HEK293T (cell line): Measurements from ENCODE around the gene PNKD.

Source experiments
- ARNT ChIP-seq: fragments of 450-650 bp; IDR thresholded peaks from 2 replicates; pipeline ENCODE4 v1.6.1; 2017; ENCODE audit warnings: mild to moderate bottlenecking
- BHLHE40 ChIP-seq: fragments of 450-650 bp; IDR thresholded peaks from 2 replicates; pipeline ENCODE4 v1.6.1; 2016; ENCODE audit warnings: mild to moderate bottlenecking, moderate library complexity, borderline replicate concordance
- CTBP1 ChIP-seq: fragments of 450-650 bp; IDR thresholded peaks from 2 replicates; pipeline ENCODE4 v1.6.1; 2016; ENCODE audit warnings: borderline replicate concordance
- ELF4 ChIP-seq: fragments of 450-650 bp; IDR thresholded peaks from 2 replicates; pipeline ENCODE4 v1.6.1; 2017; ENCODE audit warnings: antibody characterized with exemption
- FOXK2 ChIP-seq: fragments of 450-650 bp; IDR thresholded peaks from 2 replicates; pipeline ENCODE4 v1.6.1; 2016; ENCODE audit warnings: mild to moderate bottlenecking
- FOXM1 ChIP-seq: fragments of 450-650 bp; IDR thresholded peaks from 2 replicates; pipeline ENCODE4 v1.6.1; 2017; ENCODE audit warnings: mild to moderate bottlenecking, borderline replicate concordance
- HDGF ChIP-seq: fragments of 450-650 bp; IDR thresholded peaks from 2 replicates; pipeline ENCODE4 v1.6.1; 2017; ENCODE audit warnings: antibody characterized with exemption, borderline replicate concordance
- LEF1 ChIP-seq: fragments of 450-650 bp; IDR thresholded peaks from 2 replicates; pipeline ENCODE4 v1.6.1; 2017; ENCODE audit warnings: mild to moderate bottlenecking, borderline replicate concordance
- NFRKB ChIP-seq: fragments of 450-650 bp; IDR thresholded peaks from 2 replicates; pipeline ENCODE4 v1.6.1; 2016; ENCODE audit warnings: mild to moderate bottlenecking, moderate library complexity
- PKNOX1 ChIP-seq: fragments of 450-650 bp; IDR thresholded peaks from 2 replicates; pipeline ENCODE4 v1.6.1; 2016
- SP1 ChIP-seq: fragments of 450-650 bp; IDR thresholded peaks from 2 replicates; pipeline ENCODE4 v1.6.1; 2017
- SUZ12 ChIP-seq: fragments of 450-650 bp; IDR thresholded peaks from 2 replicates; pipeline ENCODE4 v1.6.1; 2016; ENCODE audit warnings: mild to moderate bottlenecking
- TARDBP ChIP-seq: fragments of 450-650 bp; IDR thresholded peaks from 2 replicates; pipeline ENCODE4 v1.6.1; 2016

GRCh38 chr2:218285604-218286003 is 15.3 kb downstream of the PNKD start:
- no peak for TF ChIP-seq ARNT
- no peak for TF ChIP-seq SUZ12
- no peak for TF ChIP-seq FOXM1
- no peak for TF ChIP-seq NFRKB
- TF ChIP-seq FOXK2: no peak
- TF ChIP-seq ELF4: no peak
- TF ChIP-seq PKNOX1: no peak
- no peak for TF ChIP-seq SP1
- no peak for TF ChIP-seq HDGF
- TF ChIP-seq BHLHE40: no peak
- TF ChIP-seq TARDBP: no peak
- TF ChIP-seq CTBP1: no peak
- TF ChIP-seq LEF1: no peak
